GM12891 (cell line): ENCODE measurements around the gene DPEP3.
"Not testable (repeated sequence)": the region's sequence is repeated elsewhere in the genome, so short reads cannot be mapped to it uniquely, and the experiment has no call there.

ENCODE experiments used
- PAX5 ChIP-seq: IDR thresholded peaks from 2 replicates; pipeline ENCODE4 v1.6.1; 2011; ENCODE audit warnings: low read length, moderate library complexity, mild to moderate bottlenecking; ENCODE audit not compliant: insufficient read depth, severe bottlenecking
- POLR2A ChIP-seq: IDR thresholded peaks from 2 replicates; pipeline ENCODE4 v1.6.1; 2011; ENCODE audit warnings: low read depth, low read length, control low read depth
- POLR2AphosphoS5 ChIP-seq: IDR thresholded peaks from 2 replicates; pipeline ENCODE4 v1.6.1; 2011; ENCODE audit warnings: low read depth, low read length, control low read depth
- POU2F2 ChIP-seq: IDR thresholded peaks from 2 replicates; pipeline ENCODE4 v1.6.1; 2011; ENCODE audit warnings: low read depth, mild to moderate bottlenecking, control low read depth, low read length, moderate library complexity
- SPI1 ChIP-seq: IDR thresholded peaks from 2 replicates; pipeline ENCODE4 v1.6.1; 2011; ENCODE audit warnings: low read depth, low read length, control low read depth
- TAF1 ChIP-seq: IDR thresholded peaks from 2 replicates; pipeline ENCODE4 v1.6.1; 2011; ENCODE audit warnings: low read depth, low read length, control low read depth

DNA sequence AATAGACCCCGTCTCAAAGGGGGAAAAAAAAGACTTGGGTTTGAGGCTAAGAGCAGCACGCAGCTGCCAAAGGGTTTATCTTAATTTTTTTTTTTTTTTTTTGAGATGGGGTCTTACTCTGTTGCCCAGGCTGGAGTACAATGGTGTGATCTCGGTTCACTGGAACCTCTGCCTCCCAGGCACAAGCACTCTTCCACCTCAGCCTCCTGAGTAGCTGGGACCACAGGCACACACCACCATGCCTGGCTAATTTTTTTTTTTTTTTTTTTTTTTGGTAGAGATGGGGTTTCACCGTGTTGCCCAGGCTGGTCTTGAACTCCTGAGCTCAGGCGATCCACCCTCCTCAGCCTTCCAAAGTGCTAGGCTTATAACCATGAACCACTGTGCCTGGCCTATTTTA is 42.6 kb downstream of the DPEP3 start:
- TF ChIP-seq POLR2A, TAF1, POLR2AphosphoS5, PAX5, SPI1, POU2F2: not testable (repeated sequence)
